Loucy (cell line): ENCODE results near the gene MFAP2.

ENCODE experiments used
- H2AFZ ChIP-seq: fragments of 200-600 bp; sonication (generic); 2 replicates; pipeline ENCODE4 v1.6.0; 2016; ENCODE audit warnings: antibody characterized with exemption, mild to moderate bottlenecking, low read length, moderate library complexity
- H3F3A ChIP-seq: fragments of 200-600 bp; 2 replicates; pipeline ENCODE4 v1.6.0; 2016; ENCODE audit warnings: antibody characterized with exemption, low read depth, mild to moderate bottlenecking
- H3K27me3 ChIP-seq: fragments of 200-600 bp; sonication (generic); 2 replicates; pipeline ENCODE4 v1.6.1; 2014; ENCODE audit warnings: low read length, mild to moderate bottlenecking; ENCODE audit not compliant: insufficient read depth, poor library complexity, severe bottlenecking
- H3K36me3 ChIP-seq: fragments of 200-600 bp; sonication (generic); 2 replicates; pipeline ENCODE4 v1.6.1; 2016; ENCODE audit warnings: low read length; ENCODE audit not compliant: insufficient read depth
- H3K4me1 ChIP-seq: fragments of 200-600 bp; sonication (generic); 2 replicates; pipeline ENCODE4 v1.5.1; 2014; ENCODE audit warnings: low read length, mild to moderate bottlenecking; ENCODE audit not compliant: insufficient read depth, poor library complexity, severe bottlenecking
- H3K4me2 ChIP-seq: fragments of 200-600 bp; sonication (generic); 2 replicates; pipeline ENCODE4 v1.6.0; 2014; ENCODE audit warnings: antibody characterized with exemption, low read length, low read depth, mild to moderate bottlenecking; ENCODE audit not compliant: poor library complexity, severe bottlenecking
- H3K4me3 ChIP-seq: fragments of 200-600 bp; sonication (generic); 2 replicates; pipeline ENCODE4 v1.5.1; 2014; ENCODE audit warnings: low read length, mild to moderate bottlenecking, mixed read lengths; ENCODE audit not compliant: poor library complexity, severe bottlenecking
- H3K79me2 ChIP-seq: fragments of 200-600 bp; sonication (generic); 2 replicates; pipeline ENCODE4 v1.6.1; 2014; ENCODE audit warnings: low read length; ENCODE audit not compliant: insufficient read depth
- H3K9ac ChIP-seq: fragments of 200-600 bp; sonication (generic); 2 replicates; pipeline ENCODE4 v1.6.0; 2014; ENCODE audit warnings: mild to moderate bottlenecking, low read depth, low read length, moderate library complexity; ENCODE audit not compliant: poor library complexity, severe bottlenecking
- H3K9me2 ChIP-seq: fragments of 200-600 bp; sonication (generic); replicated peaks from 2 replicates; pipeline ENCODE4 v1.6.1; 2016; ENCODE audit warnings: low read depth, low read length, mixed read lengths
- H3K9me3 ChIP-seq: fragments of 200-600 bp; sonication (generic); 2 replicates; pipeline ENCODE4 v1.6.1; 2014; ENCODE audit warnings: mild to moderate bottlenecking, antibody characterized with exemption, low read length, low read depth; ENCODE audit not compliant: insufficient read depth
- H4K20me1 ChIP-seq: fragments of 200-600 bp; sonication (generic); 2 replicates; pipeline ENCODE4 v1.6.0; 2014; ENCODE audit warnings: antibody characterized with exemption, low read length, mild to moderate bottlenecking; ENCODE audit not compliant: insufficient read depth, poor library complexity, severe bottlenecking
- CTCF ChIP-seq: fragments of 200-600 bp; sonication (generic); conservative IDR thresholded peaks from 2 replicates; pipeline ENCODE4 v1.5.1; 2014; ENCODE audit warnings: mild to moderate bottlenecking, antibody characterized with exemption, low read length
- EZH2phosphoT487 ChIP-seq: fragments of 200-600 bp; IDR thresholded peaks from 2 replicates; pipeline ENCODE4 v1.6.1; 2018; ENCODE audit warnings: antibody characterized with exemption, mild to moderate bottlenecking, moderate library complexity, borderline replicate concordance

MFAP2 gene

GRCh38 chr1:16973215-16973614 is 7.2 kb downstream of the MFAP2 start:
- no peaks in the 10 kb centered on the region for H3K36me3 ChIP-seq
- H3K27me3 ChIP-seq: no peaks in the 10 kb centered on the region
- no peak overlapping the region for H2AFZ ChIP-seq
- H3K9ac ChIP-seq: no peak overlapping the region
- peaks cover 3% of the 10 kb centered on the region for H3K4me1 ChIP-seq
- no peaks in the 10 kb centered on the region for H3K9me3 ChIP-seq
- H3K79me2 ChIP-seq: no peaks in the 10 kb centered on the region
- no peak for TF ChIP-seq EZH2phosphoT487
- no peak for TF ChIP-seq CTCF
- no peaks in the 10 kb centered on the region for H3F3A ChIP-seq
- H3K4me3 ChIP-seq: no peak overlapping the region
- H3K4me2 ChIP-seq: no peak overlapping the region
- H3K9me2 ChIP-seq: no peaks in the 10 kb centered on the region
- H4K20me1 ChIP-seq: no peaks in the 10 kb centered on the region

DNA sequence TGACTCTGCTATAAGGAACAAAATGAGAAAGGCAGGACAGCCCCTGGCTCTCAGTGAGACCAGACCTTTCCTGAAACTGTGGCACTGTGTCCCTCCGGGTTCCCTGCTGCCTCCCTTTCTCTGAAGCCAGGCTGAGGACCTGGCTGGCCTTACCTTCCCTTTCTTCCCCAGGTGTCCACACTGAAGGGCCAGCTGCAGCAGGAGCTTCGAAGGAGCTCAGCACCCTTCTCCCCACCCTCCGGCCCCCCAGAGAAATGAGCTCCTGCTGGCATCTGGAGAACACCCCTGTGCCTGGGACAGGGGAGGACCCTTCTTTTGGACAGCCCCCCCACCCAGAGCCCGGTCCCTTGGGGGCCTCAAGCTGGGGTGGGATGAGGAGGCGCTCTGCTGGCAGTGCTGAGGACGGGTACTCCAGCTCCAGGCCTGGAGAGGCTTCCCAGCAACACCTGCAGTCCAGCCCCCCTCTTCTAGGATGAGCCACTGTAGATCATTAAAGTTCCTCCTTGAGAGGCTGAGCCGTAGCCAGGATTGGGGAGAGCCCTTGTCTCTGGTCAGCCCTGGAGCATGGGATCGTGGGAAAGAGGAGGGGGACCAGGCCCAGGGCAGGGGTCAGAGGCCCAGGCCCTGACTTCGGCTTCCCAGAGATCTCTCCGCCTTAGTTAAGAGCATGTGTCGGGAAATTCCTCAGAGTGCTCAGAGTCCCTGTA is 8.1 kb downstream of the MFAP2 start:
- H3K79me2 ChIP-seq: no peaks in the 10 kb centered on the region
- no peak overlapping the region for H3K9ac ChIP-seq
- H3K27me3 ChIP-seq: no peaks in the 10 kb centered on the region
- no peaks in the 10 kb centered on the region for H3K36me3 ChIP-seq
- no peaks in the 10 kb centered on the region for H3K9me2 ChIP-seq
- H3K9me3 ChIP-seq: no peaks in the 10 kb centered on the region
- no peaks in the 10 kb centered on the region for H3K4me1 ChIP-seq
- no peaks in the 10 kb centered on the region for H4K20me1 ChIP-seq
- H2AFZ ChIP-seq: no peak overlapping the region
- no peaks in the 10 kb centered on the region for H3F3A ChIP-seq
- no peak for TF ChIP-seq CTCF
- TF ChIP-seq EZH2phosphoT487: no peak
- no peak overlapping the region for H3K4me3 ChIP-seq
- H3K4me2 ChIP-seq: no peak overlapping the region

- Histone ChIP-seq H2AFZ (no peak overlapping the region), H3K9me3 (no peaks in the 10 kb centered on the region), H3K27me3 (no peaks in the 10 kb centered on the region), H4K20me1 (no peaks in the 10 kb centered on the region), H3K4me2 (no peak overlapping the region), H3K9ac (no peak overlapping the region), H3K4me3 (no peak overlapping the region), H3K79me2 (no peaks in the 10 kb centered on the region), H3K36me3 (no peaks in the 10 kb centered on the region), H3K9me2 (no peaks in the 10 kb centered on the region), H3K4me1 (no peaks in the 10 kb centered on the region), H3F3A (no peaks in the 10 kb centered on the region)
- TF ChIP-seq EZH2phosphoT487 (no peak), CTCF (no peak)
These were observed 8.9 kb downstream of the MFAP2 start for GRCh38 chr1:16971341-16972188.
